CD4-positive, alpha-beta T cell treated with Interleukin-15 for 1 hour (primary cell): ENCODE measurements around the gene ARID4B.
"Not testable (repeated sequence)": the region's sequence is repeated elsewhere in the genome, so short reads cannot be mapped to it uniquely, and the experiment has no call there.

Source experiments
- DNase-seq: peaks from one replicate; pipeline ENCODE4 v3.0.0-alpha.2; 2020

ARID4B gene

DNA sequence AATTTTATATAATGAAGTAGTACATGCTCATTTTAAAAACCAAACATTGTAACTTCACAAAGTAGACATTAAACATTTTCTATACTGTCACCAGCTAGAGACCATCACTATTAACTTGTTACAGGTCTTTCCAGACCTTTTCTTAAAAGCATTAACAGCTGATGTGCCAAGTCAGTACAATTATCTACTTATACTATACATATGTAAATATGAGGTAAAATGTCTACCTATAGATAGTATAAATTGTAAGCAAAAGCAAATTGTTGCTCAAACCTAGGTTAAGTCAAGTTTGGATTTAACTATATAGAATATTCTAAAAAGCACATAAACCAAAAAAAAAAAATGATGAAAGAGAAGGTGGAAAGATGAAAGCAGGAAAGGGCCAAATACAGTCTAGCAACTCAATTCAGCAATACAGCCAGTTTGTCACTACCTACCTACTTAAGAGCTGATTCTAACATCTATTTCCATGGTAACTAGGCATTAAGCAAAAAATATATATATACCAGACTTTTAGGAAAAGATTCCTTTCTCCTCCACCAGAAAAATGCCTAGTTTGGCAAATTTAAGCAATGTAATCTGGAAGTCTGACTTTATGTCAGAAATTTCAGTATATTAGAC lies 34.5 kb downstream of the ARID4B start:
- DNase-seq, result no peak

DNA sequence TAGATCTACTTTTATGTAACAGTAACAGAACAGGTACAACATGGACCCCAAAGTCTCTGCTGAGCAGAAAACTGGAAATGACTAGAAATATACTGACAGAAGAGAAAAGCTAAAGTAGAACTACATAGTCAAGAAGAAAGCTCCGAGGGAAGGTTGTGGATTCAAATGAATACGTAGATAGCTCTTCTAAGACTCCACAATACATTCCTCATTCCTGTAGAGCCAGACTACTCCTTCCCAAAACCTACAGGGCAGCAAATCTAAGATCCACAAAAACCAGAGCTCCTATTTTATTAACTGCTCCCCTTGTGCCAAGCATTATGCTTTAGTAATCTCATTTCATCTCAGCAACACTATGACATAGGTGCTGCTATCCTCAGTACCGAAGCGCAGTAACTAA lies 35.2 kb downstream of the ARID4B start:
- no peak for DNase-seq

DNA sequence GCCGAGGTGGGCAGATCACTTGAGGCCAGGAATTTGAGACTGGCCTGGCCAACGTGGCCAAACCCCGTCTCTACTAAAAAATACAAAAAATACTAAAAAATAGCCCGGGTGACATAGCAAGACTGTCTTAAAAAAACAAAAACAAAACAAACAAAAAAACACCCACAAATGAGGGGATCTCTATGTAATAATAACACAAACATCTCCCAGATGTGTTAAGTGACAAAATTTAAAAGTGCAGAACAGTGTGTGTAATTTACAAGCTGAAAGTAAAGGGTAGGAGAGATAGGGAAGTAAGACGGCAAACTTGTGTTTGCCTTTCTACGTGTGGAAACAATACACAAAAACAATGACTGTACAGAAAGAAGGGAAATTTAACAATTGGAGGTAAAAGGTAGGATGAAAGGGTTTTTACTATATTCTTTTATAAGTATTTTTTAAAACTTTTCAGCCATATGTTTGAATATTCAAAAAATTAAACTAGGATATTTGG lies 36.3 kb downstream of the ARID4B start:
- DNase-seq, result no peak

DNA sequence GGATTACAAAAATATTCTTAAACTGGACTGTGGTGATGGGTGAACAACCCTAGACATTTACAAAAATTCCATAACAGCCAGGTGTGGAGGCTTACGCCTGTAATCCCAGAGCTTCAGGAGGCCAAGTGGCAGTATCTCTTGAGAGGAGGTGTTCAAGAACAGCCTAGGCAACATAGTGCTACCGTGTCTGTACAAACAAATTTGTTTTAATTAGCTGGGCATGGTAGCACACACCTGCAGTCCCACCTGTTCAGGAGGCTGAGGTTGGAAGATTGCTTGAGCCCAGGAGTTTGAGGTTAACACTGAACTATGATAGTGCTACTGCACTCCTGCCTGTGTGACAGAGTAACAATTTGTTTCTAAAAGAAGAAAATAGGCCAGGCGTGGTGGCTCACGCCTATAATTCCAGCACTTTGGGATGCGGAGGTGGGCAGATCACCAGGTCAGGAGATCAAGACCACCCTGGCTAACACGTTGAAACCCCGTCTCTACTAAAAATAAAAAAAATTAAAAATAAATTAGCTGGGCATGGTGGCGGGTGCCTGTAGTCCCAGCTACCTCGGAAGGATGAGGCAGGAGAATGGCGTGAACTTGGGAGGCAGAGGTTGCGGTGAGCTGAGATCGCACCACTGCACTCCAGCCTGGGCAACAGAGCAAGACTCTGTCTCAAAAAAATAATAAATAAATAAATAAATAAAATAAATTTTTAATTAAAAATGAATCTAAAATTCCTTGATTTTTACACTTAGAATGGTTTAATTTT lies 37.1 kb downstream of the ARID4B start:
- DNase-seq, result no peak

DNA sequence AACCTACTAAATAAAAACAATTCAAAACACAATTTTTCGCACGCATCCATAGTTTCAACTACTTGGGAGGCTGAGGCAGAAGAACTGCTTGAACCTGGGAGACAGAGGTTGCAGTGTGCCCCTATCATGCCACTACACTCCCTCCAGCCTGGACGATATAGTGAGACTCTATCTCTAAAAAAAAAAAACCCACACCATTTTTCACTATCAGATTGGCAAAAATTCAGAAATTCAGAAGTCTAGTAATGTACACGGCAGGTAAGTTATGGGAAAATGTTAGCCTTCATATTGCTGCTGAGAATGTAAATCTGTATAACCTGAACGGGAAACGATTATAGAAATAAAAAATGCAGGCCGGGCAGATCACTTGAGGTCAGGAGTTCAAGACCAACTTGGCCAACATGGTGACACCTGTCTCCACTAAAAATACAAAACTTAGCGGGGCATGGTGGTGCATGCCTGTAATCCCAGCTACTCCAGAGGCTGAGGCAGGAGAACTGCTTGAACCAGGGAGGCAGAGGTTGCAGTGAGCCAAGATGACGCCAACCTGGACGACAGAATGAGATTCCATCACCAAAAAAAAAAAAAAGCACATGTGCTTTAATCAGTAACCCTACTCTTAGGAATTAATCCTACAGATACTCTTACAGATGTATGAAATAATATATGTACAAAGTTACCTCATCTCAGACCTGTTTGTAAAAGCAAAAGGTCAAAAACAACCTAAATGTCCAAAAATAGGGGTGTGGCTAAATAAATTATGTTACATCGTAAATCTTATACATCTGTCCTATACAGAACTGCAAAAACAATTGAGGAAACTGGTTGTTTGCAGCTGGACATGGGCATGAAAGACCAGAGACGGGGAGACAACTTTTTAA lies 37.9 kb downstream of the ARID4B start:
- DNase-seq, result no peak

DNA sequence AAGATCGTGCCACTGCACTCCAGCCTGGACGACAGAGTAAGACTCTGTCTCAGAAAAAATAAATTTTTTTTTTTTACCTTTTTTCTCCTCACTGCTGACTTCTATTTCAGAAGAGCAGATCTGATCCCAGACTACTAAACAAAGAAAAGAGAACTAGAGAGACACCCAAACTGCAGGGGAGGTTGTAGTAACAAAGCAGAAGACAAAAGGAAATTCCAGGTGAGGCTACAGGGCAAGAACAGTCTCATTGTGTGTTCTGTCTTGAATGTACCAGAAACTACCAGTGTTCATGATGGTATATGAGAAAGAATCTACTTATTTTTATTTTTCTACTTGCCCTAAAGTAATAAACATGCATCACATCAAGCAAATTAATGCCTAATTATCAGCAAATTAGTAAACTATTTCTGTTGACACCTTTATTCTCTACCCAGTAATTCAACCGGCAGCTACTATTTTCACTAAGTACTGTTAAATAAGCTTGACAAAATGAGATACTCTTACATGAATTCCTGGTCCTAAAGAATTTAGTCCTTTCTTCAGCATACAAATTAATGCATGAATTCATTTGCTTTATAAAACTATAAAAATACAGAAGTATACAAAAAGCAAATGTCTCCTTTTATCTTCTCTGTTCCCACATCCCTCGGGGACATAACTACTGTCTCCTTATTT lies 40.6 kb downstream of the ARID4B start:
- DNase-seq, result no peak

DNA sequence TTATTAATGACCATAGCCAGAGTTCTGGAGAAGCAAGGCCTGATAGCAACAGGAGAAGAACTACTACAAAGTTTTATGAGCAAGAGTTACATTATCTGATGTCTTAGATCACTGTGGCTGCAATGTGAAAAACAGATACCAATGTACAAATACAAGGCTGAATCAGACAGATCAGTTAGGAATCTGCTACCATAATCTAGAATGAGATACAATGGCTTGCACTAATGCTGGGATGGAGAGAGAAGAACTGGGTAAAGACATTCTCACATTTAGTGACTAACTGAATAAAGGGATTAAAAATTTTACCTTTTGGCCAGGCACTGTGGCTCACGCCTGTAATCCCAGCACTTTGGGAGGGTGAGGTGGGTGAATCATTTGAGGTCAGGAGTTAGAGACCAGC lies 41.3 kb downstream of the ARID4B start:
- DNase-seq, result no peak

DNA sequence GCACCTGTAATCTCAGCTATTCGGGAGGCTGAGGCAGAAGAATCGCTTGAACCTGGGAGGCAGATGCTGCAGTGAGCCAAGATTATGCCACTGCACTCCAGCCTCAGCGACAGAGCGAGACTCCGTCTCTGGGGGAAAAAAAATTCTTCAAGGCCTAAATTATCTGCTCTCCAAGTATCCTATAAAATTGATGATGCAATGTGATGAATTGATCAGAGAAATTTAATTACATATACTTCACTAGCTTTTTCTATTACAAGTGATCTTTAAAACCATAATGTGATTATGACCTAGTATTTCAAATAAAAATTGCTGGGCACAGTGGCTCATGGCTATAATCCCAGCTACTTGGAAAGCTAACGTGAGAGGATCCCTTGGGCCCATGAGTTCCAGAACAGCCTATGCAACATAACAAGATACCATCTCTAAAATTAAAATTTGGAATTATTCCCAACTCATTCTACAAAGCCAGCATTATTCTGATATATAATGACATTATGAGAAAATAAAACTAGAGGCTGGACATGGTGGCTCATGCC lies 43.7 kb downstream of the ARID4B start:
- no peak for DNase-seq

DNA sequence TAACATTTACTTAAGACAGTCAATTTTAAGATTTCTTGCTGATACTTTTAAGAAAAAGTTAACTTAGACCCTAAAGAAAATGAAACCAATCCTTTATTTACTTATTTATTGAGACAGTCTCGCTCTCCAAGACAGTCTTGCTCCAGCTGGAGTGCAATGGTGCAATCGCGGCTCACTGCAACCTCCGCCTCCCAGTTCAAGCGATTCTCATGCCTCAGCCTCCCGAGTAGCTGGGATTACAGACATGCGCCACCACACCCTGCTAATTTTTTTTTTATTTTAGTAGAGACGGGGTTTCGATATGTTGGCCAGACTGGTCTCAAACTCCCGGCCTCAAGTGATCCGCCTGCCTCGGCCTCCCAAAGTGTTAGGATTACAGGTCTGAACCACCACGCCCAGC lies 44.3 kb downstream of the ARID4B start:
- DNase-seq, result not testable (repeated sequence)

DNA sequence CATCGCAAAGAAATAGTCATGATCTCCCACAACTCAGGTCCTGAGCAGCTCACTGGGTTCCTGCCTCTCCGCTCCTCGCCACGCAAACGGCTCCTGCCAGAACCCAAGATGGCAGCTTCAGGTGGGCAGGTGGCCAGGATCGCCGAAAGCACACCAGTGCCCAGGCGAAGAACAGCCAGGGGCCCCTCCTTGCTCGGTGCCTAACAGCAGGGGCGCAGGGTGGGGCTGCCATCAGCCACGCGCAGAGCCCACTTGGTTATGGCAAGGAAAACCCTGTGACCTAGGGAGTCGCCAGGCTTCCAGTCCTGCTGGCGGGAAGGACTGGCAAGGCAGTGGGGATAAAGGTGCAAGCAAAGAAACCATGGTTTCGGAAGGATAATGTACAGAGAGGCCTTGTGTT lies 47.5 kb downstream of the ARID4B start:
- no peak for DNase-seq

DNA sequence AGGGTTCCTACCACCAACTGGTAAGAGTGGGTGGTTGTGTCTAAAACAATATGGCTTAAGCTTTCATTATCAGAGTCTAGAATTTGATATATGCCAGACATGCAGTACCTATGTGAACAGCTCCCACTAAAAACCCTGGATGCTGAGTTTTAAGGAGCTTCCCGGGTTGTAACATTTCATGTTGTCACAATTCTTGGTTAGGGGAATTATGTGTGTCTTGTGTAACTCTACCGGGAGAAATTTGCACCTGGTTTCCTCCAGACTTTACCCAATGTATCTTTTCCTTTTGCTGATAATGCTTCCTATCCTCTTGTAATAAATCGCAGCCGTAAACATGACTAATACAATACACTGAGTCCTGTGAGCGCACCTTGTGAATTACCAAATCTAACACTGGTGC lies 48.3 kb downstream of the ARID4B start:
- DNase-seq, result no peak

DNA sequence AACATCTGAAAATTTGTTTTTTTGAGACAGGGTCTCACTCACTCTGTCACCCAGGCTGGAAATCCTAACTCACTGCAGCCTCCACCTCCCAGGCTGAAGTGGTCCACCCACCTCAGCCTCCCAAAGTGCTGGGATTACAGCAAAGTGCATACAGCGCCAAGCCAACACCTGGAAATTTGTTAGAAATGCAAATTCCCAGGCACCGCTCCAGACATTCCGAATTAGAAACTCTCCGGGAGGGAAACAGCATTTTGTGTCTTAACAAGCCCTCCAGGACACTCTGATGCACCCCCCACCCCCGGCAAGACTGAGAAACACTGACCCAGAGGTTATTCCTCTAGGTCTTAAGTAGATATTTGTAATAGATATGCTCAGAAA lies 49.1 kb downstream of the ARID4B start:
- no peak for DNase-seq

DNA sequence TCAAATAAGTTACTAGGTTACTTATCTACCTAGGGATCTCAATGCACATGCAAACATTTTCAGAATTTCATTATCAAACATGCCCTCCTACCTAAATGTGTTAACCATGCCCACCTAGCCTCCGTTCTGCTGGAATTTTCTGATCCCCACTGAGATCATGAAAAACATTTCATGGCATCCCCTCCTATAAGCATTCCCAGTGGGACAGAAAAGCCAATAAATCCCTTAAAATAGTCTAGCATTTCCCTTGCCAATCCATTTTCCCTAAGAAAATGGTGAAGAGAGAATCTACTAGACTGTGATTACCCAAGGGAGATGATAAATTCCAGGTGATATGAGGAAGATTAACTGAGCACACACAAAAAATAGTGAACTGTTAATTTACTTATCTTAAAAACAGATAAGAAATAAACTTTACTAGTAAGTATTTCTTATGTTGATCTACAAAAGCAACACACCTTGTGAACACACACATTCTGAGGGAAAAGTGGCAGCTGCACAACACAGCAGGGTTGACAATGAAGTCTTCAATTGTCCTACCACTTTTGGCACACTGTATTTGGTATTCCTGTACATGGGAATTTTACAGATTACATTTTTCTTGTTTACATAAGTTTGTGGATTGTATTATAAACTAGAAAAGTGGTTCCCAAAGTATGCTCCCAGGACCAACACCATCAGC lies 49.6 kb downstream of the ARID4B start:
- DNase-seq, result no peak

DNA sequence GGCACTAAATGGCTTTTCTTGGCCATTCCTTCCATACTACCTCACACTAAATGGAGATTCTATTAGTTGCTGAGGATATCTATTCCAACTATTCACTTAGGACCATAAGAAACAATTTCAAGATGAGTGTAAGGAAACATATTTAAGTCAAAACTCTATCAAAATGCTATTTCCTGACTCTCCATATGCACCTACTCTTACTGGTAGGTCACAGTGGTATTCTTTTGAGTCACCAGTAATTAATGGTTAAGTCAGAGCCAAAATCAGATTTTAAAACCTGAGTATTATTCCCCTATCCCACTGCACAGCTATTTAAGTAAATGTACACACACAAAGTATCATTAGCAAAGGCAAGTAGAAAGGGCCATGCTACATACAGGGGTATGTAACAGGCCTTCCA lies 50.3 kb downstream of the ARID4B start:
- no peak for DNase-seq

DNA sequence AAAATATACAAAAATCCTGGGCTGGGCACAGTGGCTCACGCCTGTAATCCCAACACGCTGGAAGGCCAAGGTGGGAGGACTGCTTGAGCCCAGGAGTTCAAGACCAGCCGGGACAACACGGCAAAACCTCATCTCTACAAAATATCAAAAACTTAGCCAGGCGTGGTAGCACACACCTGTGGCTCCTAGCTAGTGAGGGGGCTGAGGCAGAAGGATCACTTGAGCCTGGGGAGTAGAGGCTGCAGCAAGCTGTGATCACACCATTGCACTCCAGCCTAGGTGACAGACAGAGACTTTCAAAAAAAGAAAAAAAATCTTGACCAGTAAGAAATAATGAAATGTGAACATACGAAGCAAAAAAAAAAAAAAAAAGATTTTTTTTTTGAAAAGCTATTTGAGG lies 52.1 kb downstream of the ARID4B start:
- no peak for DNase-seq

DNA sequence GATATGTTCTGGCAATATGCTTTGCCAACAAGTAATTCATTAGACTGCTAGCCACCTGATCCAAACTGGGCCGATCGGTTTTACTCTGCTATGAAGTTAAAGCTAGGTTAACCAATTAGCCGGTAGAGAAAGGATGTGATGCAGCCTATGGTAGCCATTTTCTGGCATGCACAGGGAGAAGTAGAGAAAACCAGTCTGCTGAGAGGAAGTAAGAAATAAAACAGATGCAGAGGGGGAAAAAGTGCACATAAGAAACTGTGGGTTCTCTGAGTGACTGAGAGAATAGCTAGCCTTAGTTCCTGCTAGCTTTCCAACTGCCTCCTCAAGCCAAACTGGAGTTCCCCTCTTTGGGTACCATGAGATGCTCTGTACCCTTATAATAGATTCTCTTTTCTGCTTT lies 52.8 kb downstream of the ARID4B start:
- DNase-seq, result no peak

DNA sequence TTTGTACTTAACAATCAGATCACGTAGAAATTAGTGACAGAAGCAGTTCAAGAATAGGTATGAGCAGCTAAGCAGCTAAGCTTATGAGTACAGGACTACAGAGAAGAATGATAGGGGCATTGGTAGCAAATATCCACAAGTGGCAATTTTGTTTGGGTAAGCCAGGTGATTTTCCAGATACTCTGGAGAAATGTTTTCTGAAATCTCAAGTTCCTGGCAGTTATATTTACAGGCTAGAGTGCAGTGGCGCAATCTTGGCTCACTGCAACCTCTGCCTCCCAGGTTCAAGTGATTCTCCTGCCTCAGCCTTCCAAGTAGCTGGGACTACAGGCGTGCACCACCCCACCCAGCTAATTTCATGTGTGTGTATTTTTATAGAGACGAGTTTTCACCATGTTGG lies 55.1 kb downstream of the ARID4B start:
- no peak for DNase-seq

DNA sequence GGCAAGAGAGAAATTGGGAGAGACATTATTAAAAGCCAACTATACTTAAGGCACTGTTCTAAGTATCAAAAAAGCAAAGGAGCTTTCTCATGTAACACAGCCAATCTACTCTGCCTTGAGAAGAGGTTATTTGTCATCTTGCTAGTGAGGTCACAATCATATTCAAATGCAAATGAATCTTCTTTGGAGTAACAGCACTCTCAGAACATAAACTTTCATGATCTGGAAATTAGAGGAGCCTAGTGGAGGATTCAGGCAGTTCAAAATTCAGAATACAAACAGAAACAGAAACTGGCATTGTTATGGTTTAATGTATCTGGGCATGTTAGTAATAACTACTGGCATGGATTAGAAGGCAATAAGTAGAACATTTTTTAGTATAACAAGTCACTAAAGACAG lies 57.4 kb downstream of the ARID4B start:
- no peak for DNase-seq

DNA sequence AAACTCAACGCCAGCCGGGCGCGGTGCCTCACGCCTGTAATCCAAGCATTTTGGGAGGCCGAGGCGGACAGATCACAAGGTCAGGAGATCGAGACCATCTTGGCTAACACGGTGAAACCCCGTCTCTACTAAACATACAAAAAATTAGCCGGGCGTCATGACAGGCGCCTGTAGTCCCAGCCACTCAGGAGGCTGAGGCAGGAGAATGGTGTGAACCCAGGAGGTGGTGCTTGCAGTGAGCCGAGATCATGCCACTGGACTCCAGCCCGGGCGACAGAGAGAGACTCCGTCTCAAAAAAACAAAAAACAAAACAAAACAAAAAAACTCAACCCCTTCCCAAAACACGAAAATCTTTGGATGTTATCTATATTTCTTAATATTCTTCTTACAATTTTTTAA lies 58.0 kb downstream of the ARID4B start:
- not testable (repeated sequence) for DNase-seq

DNA sequence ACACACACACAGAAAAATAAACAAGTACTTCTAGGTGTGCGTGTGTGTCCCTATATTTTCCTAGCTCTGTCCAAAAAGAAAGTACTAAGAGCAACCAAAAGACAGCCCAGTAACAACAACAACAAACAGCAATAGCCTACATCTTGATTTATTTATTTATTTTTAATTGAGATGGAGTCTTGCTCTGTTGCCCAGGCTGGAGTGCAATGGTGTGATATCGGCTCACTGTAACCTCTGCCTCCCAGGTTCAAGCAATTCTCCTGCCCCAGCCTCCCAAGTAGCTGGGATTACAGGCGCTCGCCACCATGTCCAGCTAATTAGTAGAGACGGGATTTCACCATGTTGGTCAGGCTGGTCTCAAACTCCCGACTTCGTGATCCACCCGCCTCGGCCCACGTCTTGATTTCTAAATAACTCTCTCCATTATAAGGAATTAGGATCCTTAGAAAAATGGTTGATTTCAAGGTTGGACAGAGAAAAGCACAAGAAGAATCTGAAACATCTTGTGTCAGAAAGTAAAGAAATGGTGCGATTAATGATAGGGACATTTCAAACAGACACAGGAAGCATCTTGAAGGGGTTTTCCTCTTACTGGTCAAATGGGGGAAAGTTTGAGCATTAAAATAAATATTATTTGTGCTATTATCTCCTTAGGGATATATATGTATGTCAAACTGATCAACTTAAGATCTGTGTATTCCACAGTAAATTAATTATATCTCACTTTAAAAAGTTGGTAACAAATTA lies 59.4 kb downstream of the ARID4B start:
- no peak for DNase-seq

DNA sequence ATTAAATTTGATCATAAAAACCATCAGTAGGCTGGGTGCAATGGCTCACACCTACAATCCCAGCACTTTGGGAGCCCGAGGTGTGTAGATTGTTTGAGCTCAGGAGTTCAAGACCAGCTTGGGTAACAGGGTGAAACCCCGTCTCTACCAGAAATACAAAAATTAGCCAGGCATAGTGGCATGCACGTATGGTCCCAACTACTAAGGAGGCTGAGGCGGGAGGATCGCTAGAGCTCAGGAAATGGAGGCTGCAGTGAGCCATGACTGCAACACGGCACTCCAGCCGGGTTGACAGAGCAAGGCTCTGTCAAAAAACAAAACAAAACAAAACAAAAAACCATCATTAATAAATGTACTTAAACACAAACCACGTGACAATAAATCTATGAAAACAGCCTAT lies 61.0 kb downstream of the ARID4B start:
- no peak for DNase-seq

DNA sequence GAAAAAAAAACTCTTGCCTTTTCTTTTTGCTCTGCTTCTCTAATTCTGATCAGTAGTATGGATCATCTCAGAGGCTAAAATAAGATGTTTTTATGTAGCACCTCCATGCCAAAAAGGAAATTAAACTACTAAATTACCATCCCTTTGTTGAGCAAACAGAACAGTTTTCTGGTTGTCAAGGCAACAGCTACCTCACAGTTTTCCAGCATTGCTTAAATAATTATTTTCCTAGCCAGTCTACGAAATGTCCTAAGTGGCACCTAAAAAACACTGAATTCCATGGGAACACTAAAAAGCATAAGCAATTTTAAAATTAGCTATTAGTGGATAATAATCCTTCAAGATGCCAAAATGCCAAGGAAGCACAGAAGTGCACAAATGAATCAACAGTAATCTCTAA lies 61.7 kb downstream of the ARID4B start:
- no peak for DNase-seq
